GM12872 (cell line): ENCODE data around the gene KNSTRN.

Experiments used
- CTCF ChIP-seq: IDR thresholded peaks from 3 replicates; pipeline ENCODE4 v1.5.1; 2011; ENCODE audit warnings: low read depth, mild to moderate bottlenecking, low read length, moderate library complexity; ENCODE audit not compliant: insufficient read depth

Gene KNSTRN

GRCh38 chr15:40438712-40439111 is 56.2 kb downstream of the KNSTRN start:
- no peak for TF ChIP-seq CTCF

GRCh38 chr15:40439461-40439959 is 57.0 kb downstream of the KNSTRN start:
- TF ChIP-seq CTCF = no peak

GRCh38 chr15:40439960-40440742 is 57.6 kb downstream of the KNSTRN start:
- no peak for TF ChIP-seq CTCF

- TF ChIP-seq CTCF = no peak
These were observed 58.4 kb downstream of the KNSTRN start, which contains the start of gene BAHD1 for GRCh38 chr15:40440743-40441564. BAHD1 (plus strand) TSS chr15:40440953; CDS start chr15:40458465, 17,512 bp downstream.

GRCh38 chr15:40441565-40442531 is 59.3 kb downstream of the KNSTRN start:
- TF ChIP-seq CTCF = 0 out of 3 replicates have a peak, but pooled peaks have one; percentile 5

GRCh38 chr15:40443255-40443654 is 60.7 kb downstream of the KNSTRN start:
- TF ChIP-seq CTCF = no peak
